Measurements from ENCODE around the gene LDLRAD3.

Gene LDLRAD3

GRCh38 chr11:36224209-36224882 lies 280.5 kb downstream of the LDLRAD3 start:
- DNase-seq = no peak

- DNase-seq = no peak
Observed at GRCh38 chr11:36227044-36227443, 283.2 kb downstream of the LDLRAD3 start.

DNA sequence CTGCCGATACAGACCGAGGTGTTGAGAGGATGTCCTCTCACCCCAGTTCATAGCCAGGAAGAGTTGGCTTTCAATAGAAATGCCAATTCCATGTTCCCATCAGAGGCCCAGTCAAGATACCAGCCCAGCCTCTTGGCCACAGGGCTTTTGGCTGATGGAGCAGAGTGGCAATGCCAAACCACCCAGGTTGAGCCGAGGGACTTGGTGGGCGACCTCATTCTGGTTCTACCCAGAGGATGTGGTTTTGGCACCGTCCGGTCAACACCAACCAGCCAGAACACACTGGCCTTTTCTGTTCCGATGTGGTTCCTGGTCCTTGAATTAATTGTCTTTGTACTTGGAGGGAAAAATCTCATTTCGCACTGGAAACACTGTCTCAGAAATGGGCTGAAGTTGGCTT lies 284.8 kb downstream of the LDLRAD3 start:
- DNase-seq = no peak

DNA sequence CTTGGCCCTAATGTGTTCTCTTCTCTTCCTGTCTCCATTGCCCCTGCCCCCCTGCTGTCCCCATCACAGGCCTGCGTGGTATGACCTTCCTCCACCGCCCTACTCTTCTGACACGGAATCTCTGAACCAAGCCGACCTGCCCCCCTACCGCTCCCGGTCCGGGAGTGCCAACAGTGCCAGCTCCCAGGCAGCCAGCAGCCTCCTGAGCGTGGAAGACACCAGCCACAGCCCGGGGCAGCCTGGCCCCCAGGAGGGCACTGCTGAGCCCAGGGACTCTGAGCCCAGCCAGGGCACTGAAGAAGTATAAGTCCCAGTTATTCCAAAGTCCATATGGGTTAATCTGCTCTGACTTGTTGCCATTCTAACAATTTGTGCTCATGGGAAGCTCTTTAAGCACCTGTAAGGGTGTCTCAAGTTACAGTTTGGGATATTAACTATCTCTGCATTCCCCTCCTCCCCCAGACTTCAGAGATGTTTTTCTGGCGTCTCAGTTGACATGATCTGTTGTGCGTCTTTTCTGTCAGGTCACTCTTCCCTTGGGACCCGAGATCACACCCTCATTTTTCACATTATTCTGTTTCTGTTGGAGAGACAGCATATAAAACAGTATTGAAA lies 285.3 kb downstream of the LDLRAD3 start:
- no peak for DNase-seq

GRCh38 chr11:36230779-36231699 lies 287.2 kb downstream of the LDLRAD3 start:
- peak; percentile 90 for DNase-seq

- peak; percentile 68 for DNase-seq
Observed at GRCh38 chr11:36233204-36233603, 289.3 kb downstream of the LDLRAD3 start.

DNA sequence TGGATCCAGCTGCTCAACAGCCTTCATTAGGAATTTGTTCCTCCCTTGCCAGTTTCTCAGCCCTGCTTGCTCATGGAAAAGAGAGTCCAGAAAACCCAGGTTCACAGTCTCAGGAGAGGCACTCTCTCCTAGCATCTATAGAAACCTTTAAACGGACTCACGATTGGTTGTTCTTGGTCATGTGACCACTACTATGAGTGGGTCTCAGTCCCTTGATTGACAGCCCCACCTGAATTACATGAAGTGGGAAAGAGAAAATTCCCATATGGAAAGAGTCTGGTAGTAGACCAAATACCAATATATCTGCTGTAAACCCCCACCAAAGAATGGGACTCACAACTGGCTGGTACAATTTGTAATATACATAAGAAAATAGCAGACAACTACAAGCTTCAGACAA lies 291.0 kb downstream of the LDLRAD3 start:
- DNase-seq = no peak

DNA sequence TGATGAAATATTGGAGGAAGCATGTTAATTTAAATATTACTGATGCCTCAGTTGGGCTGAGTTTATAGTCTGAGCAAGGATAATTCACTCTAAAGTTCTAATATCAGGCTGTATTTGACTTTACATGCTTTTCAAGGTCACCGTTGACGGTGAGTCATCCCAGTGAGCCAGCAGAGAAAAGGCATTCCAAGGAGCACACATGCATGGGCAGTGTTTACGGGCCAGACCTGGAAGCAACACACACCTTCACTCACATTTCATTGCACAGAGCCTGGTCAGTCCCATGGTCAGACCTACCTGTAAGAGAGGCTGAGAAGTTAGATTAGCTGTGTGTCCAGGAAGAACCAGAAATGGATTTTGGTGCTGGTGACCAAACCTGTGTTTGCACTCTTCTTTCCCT lies 291.9 kb downstream of the LDLRAD3 start:
- DNase-seq = no peak

DNA sequence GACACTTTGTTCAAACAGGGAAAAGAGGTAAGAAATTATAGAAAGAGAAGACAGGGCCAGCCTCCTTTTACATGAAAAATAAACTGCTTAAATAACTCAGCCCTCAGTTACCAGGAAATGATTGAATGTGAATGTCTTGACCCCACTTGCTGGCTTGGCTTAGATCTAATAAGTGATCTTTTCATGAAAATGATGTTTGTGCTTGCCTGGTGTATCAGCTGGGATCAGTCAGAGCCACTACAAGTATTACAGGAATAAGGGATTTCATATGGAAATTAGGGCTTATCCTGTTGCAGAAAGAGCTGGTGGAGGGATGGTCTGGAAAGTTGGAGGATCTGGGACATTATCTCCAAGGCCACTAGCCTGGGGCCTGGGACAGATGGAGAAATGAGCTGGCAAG lies 293.5 kb downstream of the LDLRAD3 start:
- no peak for DNase-seq

GRCh38 chr11:36238036-36238631 lies 294.3 kb downstream of the LDLRAD3 start:
- no peak for DNase-seq

GRCh38 chr11:36238881-36239280 lies 295.0 kb downstream of the LDLRAD3 start:
- DNase-seq = no peak

DNA sequence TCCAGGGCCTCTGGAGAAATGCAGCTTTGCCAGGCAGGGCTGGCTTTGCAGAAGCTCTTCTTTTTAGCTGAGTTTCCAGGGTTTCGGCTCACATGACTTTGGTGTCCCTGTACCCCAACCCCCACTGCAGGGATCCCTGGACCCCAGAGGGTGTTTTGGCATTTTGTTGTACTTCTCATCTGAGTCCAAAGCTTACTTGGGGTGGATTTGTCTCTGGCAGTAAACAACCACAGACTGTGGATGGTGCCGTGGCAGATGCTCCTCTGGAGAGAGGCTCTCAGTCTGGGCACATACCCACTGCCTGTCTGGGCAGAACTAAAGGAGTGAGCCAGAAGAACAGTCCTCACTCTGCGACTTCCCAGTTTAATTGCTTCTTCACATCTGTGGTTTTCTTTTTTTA lies 295.8 kb downstream of the LDLRAD3 start:
- no peak for DNase-seq

DNA sequence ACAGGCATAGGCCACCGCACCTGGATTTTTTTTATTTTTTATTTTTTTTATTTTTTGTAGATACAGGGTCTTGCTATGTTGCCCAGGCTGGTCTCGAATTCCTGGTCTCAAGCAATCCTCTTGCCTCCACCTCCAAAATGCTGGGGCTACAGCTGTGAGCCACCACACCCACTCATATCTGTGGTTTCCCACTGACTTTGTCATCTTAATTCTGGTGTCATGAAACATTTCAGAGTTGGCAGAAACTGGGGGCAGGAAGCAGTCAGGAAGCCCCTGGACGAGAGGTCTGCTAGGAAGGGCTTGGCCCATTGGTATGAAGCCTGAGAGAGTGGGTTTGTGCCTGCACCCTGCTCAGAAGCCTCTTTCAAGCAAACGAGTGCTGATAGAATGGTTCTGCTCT lies 296.3 kb downstream of the LDLRAD3 start:
- peak; percentile 25 for DNase-seq

- DNase-seq = no peak
Observed at GRCh38 chr11:36240801-36241200, 296.9 kb downstream of the LDLRAD3 start.

DNA sequence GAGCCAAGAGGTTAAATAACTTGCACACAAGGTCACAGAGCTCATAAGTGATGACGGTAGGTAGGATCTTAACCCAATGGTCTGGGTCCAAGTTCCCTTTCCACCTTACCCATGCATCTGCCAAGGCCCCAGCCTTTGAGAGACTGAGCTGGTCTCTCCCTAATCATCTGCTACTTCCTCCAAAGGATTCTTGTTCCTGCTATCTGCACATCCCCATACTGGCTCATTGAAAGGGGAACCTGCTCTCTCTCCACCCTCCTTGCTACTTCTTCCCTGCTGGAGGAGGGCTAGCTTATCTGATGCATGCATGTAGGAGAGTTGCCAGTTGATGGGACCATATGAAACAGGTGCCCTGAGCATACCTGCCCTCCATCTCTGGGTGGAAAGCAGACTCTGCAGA lies 297.6 kb downstream of the LDLRAD3 start:
- DNase-seq = no peak

DNA sequence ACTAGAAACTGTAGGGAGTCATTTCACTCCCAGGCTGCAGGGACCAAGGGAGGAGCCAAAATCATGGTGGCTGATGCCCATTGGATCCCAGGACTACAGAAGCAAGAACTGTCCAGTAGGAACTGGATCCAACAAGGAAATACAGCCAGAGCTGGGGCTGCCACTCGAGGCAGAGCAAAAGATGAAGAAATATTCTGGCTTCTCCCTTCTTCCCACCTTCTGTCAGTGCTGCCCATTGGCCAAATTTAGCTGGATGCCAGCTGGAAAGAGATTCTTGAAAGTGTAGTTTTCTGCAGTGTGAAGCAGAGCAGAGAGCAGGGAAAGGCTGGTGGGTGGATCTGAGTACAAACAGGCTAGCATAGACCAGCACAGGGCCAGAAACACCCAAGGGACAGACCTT lies 299.8 kb downstream of the LDLRAD3 start:
- no peak for DNase-seq

- DNase-seq = no peak
Observed at GRCh38 chr11:36247493-36247892, 303.6 kb downstream of the LDLRAD3 start.

DNA sequence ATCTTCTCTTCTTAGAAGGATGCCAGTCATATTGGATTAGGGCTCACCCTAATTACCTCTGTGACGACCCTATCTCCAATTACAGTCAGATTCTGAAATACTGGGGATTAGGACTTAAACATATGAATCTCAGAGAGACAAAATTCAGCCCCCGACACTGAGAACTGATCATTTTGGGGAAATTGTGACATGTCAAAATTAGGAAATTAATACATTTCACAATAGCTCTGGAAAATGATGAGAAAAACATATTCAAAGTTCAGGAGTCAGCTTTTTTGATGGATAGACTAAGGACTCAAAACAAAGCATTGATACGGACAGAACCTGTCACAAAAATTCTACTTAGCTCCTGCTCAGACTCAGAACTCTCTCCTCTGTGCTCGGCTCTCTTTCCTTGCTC lies 304.6 kb downstream of the LDLRAD3 start:
- DNase-seq = no peak

DNA sequence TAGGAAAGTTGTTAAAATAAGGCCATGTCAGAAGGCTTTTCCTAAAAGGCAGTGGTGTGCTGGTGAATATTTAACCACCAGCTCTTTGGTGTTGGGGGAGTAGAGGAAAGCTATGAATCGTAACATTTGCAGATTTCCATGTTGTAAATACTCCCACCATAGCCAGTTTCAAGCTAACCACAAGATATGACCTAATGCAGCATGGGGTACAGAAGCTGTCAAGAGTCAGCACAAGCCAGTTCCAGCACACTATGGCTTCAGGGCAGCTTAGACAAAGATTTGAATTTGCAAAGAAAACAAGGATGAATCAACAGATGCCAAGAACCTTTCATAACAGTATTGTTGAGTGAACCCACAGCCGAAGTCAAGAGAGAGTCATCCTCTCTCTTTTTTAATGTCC lies 305.4 kb downstream of the LDLRAD3 start:
- DNase-seq = peak; percentile 80

- no peak for DNase-seq
Observed at GRCh38 chr11:36251823-36252222, 308.0 kb downstream of the LDLRAD3 start.

DNA sequence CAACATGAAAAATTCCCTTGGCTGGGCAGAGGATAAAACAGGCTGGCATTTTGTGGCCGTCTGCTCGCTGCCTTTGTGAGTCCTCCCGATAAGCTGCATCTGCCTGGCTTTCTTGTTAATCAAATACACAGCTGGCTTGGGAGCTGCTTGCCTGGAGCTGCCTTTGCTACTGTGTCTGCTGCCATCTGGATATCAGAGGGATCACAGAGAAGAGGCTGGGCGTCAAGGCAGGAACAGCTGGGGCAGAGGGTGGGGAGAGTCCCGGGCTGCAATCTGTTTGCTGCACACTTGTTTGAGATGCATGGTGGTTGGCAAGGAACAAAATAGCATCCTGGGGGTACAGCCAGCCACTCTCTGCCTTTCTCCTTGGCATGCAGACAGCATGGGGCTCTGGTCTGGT lies 309.4 kb downstream of the LDLRAD3 start:
- DNase-seq = no peak

DNA sequence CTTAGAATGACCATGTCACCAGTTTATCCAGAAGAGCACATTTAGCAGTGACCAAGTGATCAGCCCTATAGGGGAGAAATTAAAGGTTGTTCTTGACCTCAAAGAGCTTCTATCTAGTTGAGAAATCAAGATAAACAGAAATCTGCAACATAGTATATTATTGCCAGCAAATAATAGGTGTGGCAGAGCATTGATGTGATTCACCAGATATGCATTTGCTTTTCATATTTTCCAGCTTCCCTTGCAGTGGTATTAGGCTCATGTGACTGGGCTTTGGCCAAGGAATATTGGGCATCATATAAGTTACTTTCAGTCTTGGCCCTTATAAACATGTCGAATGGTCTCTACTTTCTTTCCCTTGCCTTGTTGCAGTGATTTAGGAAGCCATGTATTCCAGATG lies 310.9 kb downstream of the LDLRAD3 start:
- peak; percentile 14 for DNase-seq

- no peak for DNase-seq
Observed at GRCh38 chr11:36257351-36257750, 313.5 kb downstream of the LDLRAD3 start.
